ENCODE measurements around the gene RNF220. TPM values are rescaled to one million over a fixed set of nuclear protein-coding genes. Genes with fewer than 3 reads are reported as not detected.

RNF220 gene
- total RNA-seq, 1 experiment from 2014 or later, result 92.4 TPM

- Histone ChIP-seq H3K27me3 (replicated peaks; ENCODE audit: control insufficient read depth, insufficient read depth, low read length) (no peaks in the 10 kb centered on the region), H3K4me3 (ENCODE audit: low read depth, low read length) (no peak overlapping the region), H3K9me3 (no peaks in the 10 kb centered on the region; the same call in 1 of the 2 replicates), H3K36me3 (ENCODE audit: control insufficient read depth, insufficient read depth, low read length) (no peaks in the 10 kb centered on the region), H3K4me1 (no peaks in the 10 kb centered on the region)
- Mint-ChIP-seq H3K27me3 (ENCODE audit: insufficient read depth, unreplicated experiment) (peaks cover 7% of the 10 kb centered on the region), H3K4me3 (ENCODE audit: unreplicated experiment) (no peak overlapping the region), H3K27ac (ENCODE audit: unreplicated experiment) (no peak overlapping the region), H3K36me3 (ENCODE audit: insufficient read depth, unreplicated experiment) (no peaks in the 10 kb centered on the region), H3K4me1 (ENCODE audit: low read depth, unreplicated experiment) (no peaks in the 10 kb centered on the region), H3K9me3 (ENCODE audit: unreplicated experiment) (no peaks in the 10 kb centered on the region)
- ChIA-PET CTCF (no interaction called here), POLR2A (no interaction called here)
- no peak for DNase-seq
- intact Hi-C loops (cut with micrococcal nuclease; ENCODE audit: unreplicated experiment), result no loop called here
- TF ChIP-seq CTCF (IDR thresholded peaks at IDR 0.05; ENCODE audit: insufficient read depth in 1 of 2, low read depth in 1 of 2, low read length in 1 of 2, severe bottlenecking in 1 of 2, unreplicated experiment in 1 of 2), result no peak
- no TSS peak for BruUV-seq (replicated peaks)
Observed at GRCh38 chr1:44471911-44472453, 66.9 kb downstream of the RNF220 start.

DNA sequence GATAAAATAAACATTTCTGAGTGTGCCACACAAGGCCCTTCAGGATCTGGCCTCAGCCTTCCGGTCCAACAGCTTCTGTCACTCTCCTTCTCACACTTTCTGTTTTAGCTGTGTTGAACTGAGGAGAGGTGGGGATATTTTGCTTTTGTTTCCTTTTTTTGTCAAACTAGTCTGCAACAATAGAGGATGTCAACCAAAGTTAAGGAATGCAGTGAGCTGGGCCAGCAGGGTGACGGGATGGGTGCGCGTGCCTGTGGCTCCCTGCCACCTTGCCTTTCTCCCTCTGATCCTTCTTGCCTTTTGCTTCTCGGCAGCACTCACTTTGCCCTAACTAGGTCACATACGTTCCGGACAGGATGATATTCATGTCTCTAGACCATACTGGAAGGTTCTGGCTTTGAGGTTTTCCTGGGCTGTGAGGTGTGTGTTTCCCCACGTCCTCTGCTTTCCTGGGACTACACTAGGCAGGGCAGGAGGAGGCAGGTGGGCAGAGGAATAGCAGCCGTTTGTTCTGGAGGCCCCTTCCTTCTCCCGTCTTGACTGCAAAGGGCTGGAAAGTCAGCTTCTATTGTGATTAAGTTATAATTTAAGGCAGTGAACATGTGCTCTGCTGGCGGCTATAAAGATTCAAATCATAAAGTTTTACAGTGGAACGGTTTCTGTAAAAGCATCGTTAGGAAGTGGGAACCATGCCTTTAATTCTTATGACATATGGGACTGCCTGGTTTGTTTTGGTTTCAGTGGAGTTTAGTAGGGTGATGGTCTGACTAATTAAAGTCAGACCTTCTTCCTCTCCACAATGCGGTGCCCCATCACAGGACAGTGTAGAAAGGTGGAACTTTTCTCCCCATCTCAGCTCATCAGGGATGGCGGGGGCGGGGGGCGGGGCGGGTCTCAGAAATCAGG, 67.8 kb downstream of the RNF220 start:
- H3K9me3 Mint-ChIP-seq (ENCODE audit: unreplicated experiment), result no peaks in the 10 kb centered on the region
- intact Hi-C loops (cut with micrococcal nuclease; ENCODE audit: unreplicated experiment), result no loop called here
- CTCF ChIA-PET, result no interaction called here
- H3K27me3 ChIP-seq (replicated peaks; ENCODE audit: control insufficient read depth, insufficient read depth, low read length), result no peaks in the 10 kb centered on the region
- no peaks in the 10 kb centered on the region; the same call in 1 of the 2 replicates for H3K9me3 ChIP-seq
- peaks cover 7% of the 10 kb centered on the region for H3K27me3 Mint-ChIP-seq (ENCODE audit: insufficient read depth, unreplicated experiment)
- no peak for TF ChIP-seq CTCF (IDR thresholded peaks at IDR 0.05; ENCODE audit: insufficient read depth in 1 of 2, low read depth in 1 of 2, low read length in 1 of 2, severe bottlenecking in 1 of 2, unreplicated experiment in 1 of 2)
- no peaks in the 10 kb centered on the region for H3K36me3 ChIP-seq (ENCODE audit: control insufficient read depth, insufficient read depth, low read length)
- H3K4me1 Mint-ChIP-seq (ENCODE audit: low read depth, unreplicated experiment), result no peaks in the 10 kb centered on the region
- no peak overlapping the region for H3K4me3 Mint-ChIP-seq (ENCODE audit: unreplicated experiment)
- no peak overlapping the region for H3K27ac Mint-ChIP-seq (ENCODE audit: unreplicated experiment)
- no peaks in the 10 kb centered on the region for H3K4me1 ChIP-seq
- DNase-seq, result no peak
- no peak overlapping the region for H3K4me3 ChIP-seq (ENCODE audit: low read depth, low read length)
- POLR2A ChIA-PET, result no interaction called here
- BruUV-seq (replicated peaks), result no TSS peak
- no peaks in the 10 kb centered on the region for H3K36me3 Mint-ChIP-seq (ENCODE audit: insufficient read depth, unreplicated experiment)

- H3K4me1 ChIP-seq, result no peaks in the 10 kb centered on the region
- intact Hi-C loops (cut with micrococcal nuclease; ENCODE audit: unreplicated experiment), result no loop called here
- BruUV-seq (replicated peaks), result no TSS peak
- DNase-seq, result no peak
- H3K27me3 ChIP-seq (replicated peaks; ENCODE audit: control insufficient read depth, insufficient read depth, low read length), result no peaks in the 10 kb centered on the region
- POLR2A ChIA-PET, result no interaction called here
- H3K9me3 ChIP-seq, result no peaks in the 10 kb centered on the region
- H3K36me3 Mint-ChIP-seq (ENCODE audit: insufficient read depth, unreplicated experiment), result no peaks in the 10 kb centered on the region
- TF ChIP-seq CTCF (IDR thresholded peaks at IDR 0.05; ENCODE audit: insufficient read depth in 1 of 2, low read depth in 1 of 2, low read length in 1 of 2, severe bottlenecking in 1 of 2, unreplicated experiment in 1 of 2), result no peak
- H3K4me3 ChIP-seq (ENCODE audit: low read depth, low read length), result no peak overlapping the region
- no peak overlapping the region for H3K4me3 Mint-ChIP-seq (ENCODE audit: unreplicated experiment)
- H3K27me3 Mint-ChIP-seq (ENCODE audit: insufficient read depth, unreplicated experiment), result peaks cover 10% of the 10 kb centered on the region
- CTCF ChIA-PET, result no interaction called here
- H3K27ac Mint-ChIP-seq (ENCODE audit: unreplicated experiment), result no peak overlapping the region
- H3K9me3 Mint-ChIP-seq (ENCODE audit: unreplicated experiment), result no peaks in the 10 kb centered on the region
- no peaks in the 10 kb centered on the region for H3K36me3 ChIP-seq (ENCODE audit: control insufficient read depth, insufficient read depth, low read length)
- no peaks in the 10 kb centered on the region for H3K4me1 Mint-ChIP-seq (ENCODE audit: low read depth, unreplicated experiment)
Observed at GRCh38 chr1:44476891-44477290, 71.8 kb downstream of the RNF220 start.

All from Caco-2 (cell line).